H7 (cell line): Measurements from ENCODE around the gene EDA. TPM values are rescaled to one million over a fixed set of nuclear protein-coding genes. Genes with fewer than 3 reads are reported as not detected.
"Not testable (repeated sequence)": the region's sequence is repeated elsewhere in the genome, so short reads cannot be mapped to it uniquely, and the experiment has no call there.

Source experiments
- DNase-seq: peaks from one replicate; pipeline ENCODE4 v3.0.0; 2012
- H3K27me3 ChIP-seq: 2 replicates; pipeline ENCODE4 v1.6.0; 2011; ENCODE audit warnings: mild to moderate bottlenecking, low read length; ENCODE audit not compliant: control insufficient read depth, insufficient read depth
- H3K36me3 ChIP-seq: replicated peaks from 2 replicates; pipeline ENCODE4 v1.5.1; 2011; ENCODE audit warnings: low read length; ENCODE audit not compliant: control insufficient read depth, insufficient read depth
- H3K4me3 ChIP-seq: 2 replicates; pipeline ENCODE4 v1.5.1; 2011; ENCODE audit warnings: low read depth, mild to moderate bottlenecking, control low read depth, low read length, moderate library complexity; ENCODE audit not compliant: insufficient read depth
- total RNA-seq: library from RNA; depleted of rRNA; stranded (reverse); fragments of >200 nt; shearing (Covaris generic); gene quantifications from 2 replicates; pipeline ENCODE4 v1.2.3, GENCODE V29; 2014

Gene EDA
- total RNA-seq, 1 experiment from 2014 or later: 8.1 TPM

GRCh38 chrX:69807400-69807799, 191.5 kb downstream of the EDA start:
- H3K4me3 ChIP-seq: no peak overlapping the region
- DNase-seq: no peak
- no peaks in the 10 kb centered on the region for H3K36me3 ChIP-seq
- no peaks in the 10 kb centered on the region for H3K27me3 ChIP-seq

DNA sequence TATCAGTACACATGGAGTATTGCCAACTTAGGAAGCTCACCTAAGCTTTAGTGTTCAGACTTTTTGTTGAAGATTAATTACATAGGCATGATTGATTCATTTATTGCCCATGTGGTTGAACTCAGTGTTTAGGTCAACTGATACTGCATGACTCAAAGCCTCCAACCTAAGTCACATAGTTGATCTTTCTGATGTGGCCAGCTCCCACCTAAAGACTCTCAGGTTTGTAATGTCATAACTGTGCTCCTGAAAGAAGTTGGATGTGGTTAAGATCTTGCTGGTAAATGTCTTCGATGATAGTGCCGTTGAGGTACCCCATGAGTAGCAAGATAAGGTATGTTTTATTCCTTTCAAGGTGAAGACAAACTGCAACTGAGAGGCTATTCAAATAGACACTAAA, 192.5 kb downstream of the EDA start:
- Histone ChIP-seq H3K27me3 (no peaks in the 10 kb centered on the region), H3K36me3 (no peaks in the 10 kb centered on the region), H3K4me3 (no peak overlapping the region)
- no peak for DNase-seq

DNA sequence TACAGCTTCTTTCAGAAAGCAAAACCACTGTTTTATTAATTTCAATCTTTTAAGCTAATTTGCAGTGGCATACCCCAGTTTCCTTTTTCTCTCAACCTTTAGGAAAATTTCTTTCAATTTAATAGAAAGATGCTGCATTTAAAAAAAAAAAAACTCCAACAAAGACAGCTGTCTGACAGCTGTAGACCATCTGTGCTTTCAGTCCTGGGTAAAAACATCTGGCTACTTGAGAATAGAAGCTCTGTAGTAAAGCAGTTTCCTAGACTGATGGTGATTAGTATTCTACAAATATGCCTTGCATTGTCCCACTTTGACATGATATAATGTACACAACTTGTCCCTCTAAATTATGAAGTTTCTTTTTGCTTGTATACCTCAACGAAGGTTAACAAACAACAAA, 197.8 kb downstream of the EDA start:
- H3K36me3 ChIP-seq: no peaks in the 10 kb centered on the region
- H3K27me3 ChIP-seq: no peaks in the 10 kb centered on the region
- H3K4me3 ChIP-seq: no peak overlapping the region
- DNase-seq: no peak

GRCh38 chrX:69815063-69815462, 199.2 kb downstream of the EDA start:
- DNase-seq: no peak
- Histone ChIP-seq H3K27me3 (no peaks in the 10 kb centered on the region), H3K4me3 (no peak overlapping the region), H3K36me3 (no peaks in the 10 kb centered on the region)

DNA sequence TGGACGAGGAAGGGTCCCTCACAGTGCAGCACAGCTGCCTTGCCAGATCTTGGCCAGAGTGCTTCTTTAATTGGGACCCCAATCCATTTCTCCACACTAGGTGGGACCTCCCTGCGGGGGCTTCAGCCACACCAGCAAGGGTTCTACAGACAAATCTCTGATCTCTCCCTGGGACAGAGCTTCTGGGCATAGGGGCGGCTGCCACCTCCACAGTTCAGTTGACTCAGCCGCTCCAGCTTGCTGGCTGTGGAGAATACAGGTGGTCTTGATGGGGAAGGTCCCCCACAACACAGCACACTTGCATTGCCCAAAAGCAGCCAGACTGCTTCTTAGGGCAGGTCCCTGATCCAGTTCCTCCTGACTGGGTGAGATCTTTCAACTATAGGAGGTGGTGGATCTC, 199.6 kb downstream of the EDA start:
- Histone ChIP-seq H3K27me3 (no peaks in the 10 kb centered on the region), H3K36me3 (no peaks in the 10 kb centered on the region), H3K4me3 (no peak overlapping the region)
- no peak for DNase-seq

- no peaks in the 10 kb centered on the region for H3K36me3 ChIP-seq
- H3K27me3 ChIP-seq: no peaks in the 10 kb centered on the region
- H3K4me3 ChIP-seq: no peak overlapping the region
- DNase-seq: no peak
Measured at GRCh38 chrX:69844636-69845035, 228.7 kb downstream of the EDA start.

- not testable (repeated sequence) for H3K4me3 ChIP-seq, H3K27me3 ChIP-seq, H3K36me3 ChIP-seq, DNase-seq
Measured at GRCh38 chrX:69859999-69860398, 244.1 kb downstream of the EDA start.

- no peak for DNase-seq
- H3K27me3 ChIP-seq: no peaks in the 10 kb centered on the region
- H3K4me3 ChIP-seq: no peak overlapping the region
- H3K36me3 ChIP-seq: no peaks in the 10 kb centered on the region
Measured at GRCh38 chrX:69876221-69876620, 260.3 kb downstream of the EDA start.

GRCh38 chrX:69884210-69884609, 268.3 kb downstream of the EDA start:
- Histone ChIP-seq H3K4me3 (no peak overlapping the region), H3K27me3 (no peaks in the 10 kb centered on the region), H3K36me3 (no peaks in the 10 kb centered on the region)
- no peak for DNase-seq

DNA sequence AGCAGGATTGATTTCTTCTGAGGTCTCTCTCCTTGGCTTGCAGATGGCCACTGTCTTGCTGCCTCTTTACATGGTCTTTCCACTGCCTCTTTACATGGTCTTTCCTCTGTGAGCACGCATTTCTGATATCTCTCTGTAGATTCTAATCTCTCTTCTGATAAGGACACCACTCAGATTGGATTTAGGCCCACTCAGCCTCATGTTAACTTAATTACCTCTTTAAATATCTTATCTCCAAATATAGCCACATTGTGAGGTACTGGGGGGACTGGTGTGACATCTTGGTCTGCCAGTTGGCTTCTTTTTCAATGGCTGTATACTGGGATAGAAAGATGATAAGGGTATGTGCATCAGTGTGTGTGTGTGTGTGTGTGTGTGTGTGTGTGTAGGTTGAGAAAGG, 280.1 kb downstream of the EDA start:
- no peaks in the 10 kb centered on the region for H3K27me3 ChIP-seq
- no peak overlapping the region for H3K4me3 ChIP-seq
- no peak for DNase-seq
- no peaks in the 10 kb centered on the region for H3K36me3 ChIP-seq

DNA sequence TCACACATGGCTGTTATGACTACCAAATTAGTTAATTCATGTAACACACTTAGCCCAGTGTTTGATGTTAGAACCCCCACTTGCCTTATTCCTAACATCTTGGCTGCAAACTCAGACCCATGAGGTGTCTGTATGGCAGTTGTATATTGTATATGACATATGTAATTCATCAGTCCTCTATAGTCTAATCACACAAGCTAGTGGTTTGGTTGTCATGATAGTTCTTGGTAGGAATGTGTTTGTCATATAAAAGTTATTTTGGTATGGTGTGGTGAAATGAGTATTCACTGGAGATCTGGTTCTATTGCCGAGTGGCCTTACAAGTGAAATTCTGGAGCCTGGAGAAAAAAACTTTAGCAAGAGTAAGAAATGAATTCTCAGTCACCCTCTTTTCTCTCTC, 284.6 kb downstream of the EDA start:
- no peaks in the 10 kb centered on the region for H3K36me3 ChIP-seq
- no peak overlapping the region for H3K4me3 ChIP-seq
- H3K27me3 ChIP-seq: no peaks in the 10 kb centered on the region

GRCh38 chrX:69906447-69906846, 290.5 kb downstream of the EDA start:
- Histone ChIP-seq H3K4me3 (no peak overlapping the region), H3K36me3 (no peaks in the 10 kb centered on the region), H3K27me3 (no peaks in the 10 kb centered on the region)
- no peak for DNase-seq

More for the DNA sequence above, 284.6 kb downstream of the EDA start:
- no peak for DNase-seq

- DNase-seq: no peak
- no peaks in the 10 kb centered on the region for H3K36me3 ChIP-seq
- H3K4me3 ChIP-seq: no peak overlapping the region
- H3K27me3 ChIP-seq: no peaks in the 10 kb centered on the region
Measured at GRCh38 chrX:69914781-69915180, 298.9 kb downstream of the EDA start.

- Histone ChIP-seq H3K4me3 (no peak overlapping the region), H3K36me3 (no peaks in the 10 kb centered on the region), H3K27me3 (no peaks in the 10 kb centered on the region)
- peak; percentile 2 for DNase-seq
Measured at GRCh38 chrX:69919749-69920148, 303.8 kb downstream of the EDA start.

DNA sequence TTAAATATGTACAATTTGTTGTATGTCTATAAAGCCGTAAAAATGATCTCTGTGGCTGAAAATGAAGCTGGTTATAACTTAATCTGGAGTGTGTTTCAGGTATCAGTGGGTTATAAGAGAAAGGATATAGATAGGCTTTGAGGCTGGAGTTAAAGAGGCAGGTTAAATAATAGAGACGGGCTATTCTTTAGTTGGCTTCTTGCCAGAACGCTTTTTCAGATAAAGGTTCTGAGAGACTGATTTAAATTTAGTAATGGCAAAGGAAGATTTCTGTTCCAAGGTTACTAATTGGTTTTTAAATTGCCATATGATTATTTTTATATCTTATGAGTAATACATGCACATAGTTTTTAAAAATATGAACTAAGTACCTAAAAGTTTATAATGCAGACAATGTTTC, 316.4 kb downstream of the EDA start:
- Histone ChIP-seq H3K27me3 (no peaks in the 10 kb centered on the region), H3K36me3 (no peaks in the 10 kb centered on the region), H3K4me3 (no peak overlapping the region)
- no peak for DNase-seq

DNA sequence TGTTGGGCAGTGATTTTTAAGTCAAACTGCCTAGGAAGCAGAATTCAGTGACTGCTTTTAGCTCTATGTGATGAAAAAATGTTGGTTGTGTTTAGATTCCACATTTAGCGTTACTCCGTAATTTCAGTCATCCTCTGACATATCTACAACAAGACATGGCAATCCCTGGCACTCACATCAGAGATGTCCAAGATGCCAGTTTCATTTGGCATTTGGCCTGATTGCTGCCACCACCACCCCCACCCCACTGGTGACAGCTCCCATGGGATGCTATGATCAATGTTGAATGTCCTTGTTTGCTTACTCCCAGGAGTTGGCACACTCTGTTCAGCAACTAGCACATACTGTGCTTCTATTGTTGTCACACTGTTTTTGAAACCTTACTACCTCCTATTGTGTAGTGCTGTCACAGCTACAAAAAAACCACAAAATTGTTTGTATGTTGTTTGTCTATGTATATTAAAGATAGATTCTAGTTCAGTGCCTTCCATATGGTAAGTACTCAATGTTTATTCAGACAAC, 332.4 kb downstream of the EDA start:
- no peaks in the 10 kb centered on the region for H3K27me3 ChIP-seq
- no peak overlapping the region for H3K4me3 ChIP-seq
- no peaks in the 10 kb centered on the region for H3K36me3 ChIP-seq
- DNase-seq: no peak
